HG03521 (cell line): ENCODE data around the gene COX11.
A peak's percentile ranks its signal among the peaks of the same experiment; 100 is the strongest.

Experiments
- ATAC-seq: cut with Tn5 transposase; IDR thresholded peaks from one replicate; pipeline ENCODE4 v1.9.1; 2021; ENCODE audit warnings: mild to moderate bottlenecking, moderate library complexity; ENCODE audit not compliant: unreplicated experiment

Gene COX11

GRCh38 chr17:54968988-54969332, 506 bp upstream of the COX11 start:
- ATAC-seq, result peak; percentile 13

GRCh38 chr17:54967621-54968261, 713 bp downstream of the COX11 start:
- ATAC-seq, result peak; percentile 23

- ATAC-seq, result no peak
These were observed 11.7 kb downstream of the COX11 start for GRCh38 chr17:54956791-54957190.

GRCh38 chr17:54951286-54951685, 17.2 kb downstream of the COX11 start:
- ATAC-seq, result no peak

- no peak for ATAC-seq
These were observed 18.3 kb downstream of the COX11 start for GRCh38 chr17:54950116-54950515.

- no peak for ATAC-seq
These were observed 20.1 kb downstream of the COX11 start for GRCh38 chr17:54948380-54948779.

- no peak for ATAC-seq
These were observed 21.1 kb downstream of the COX11 start for GRCh38 chr17:54947396-54947795.

- no peak for ATAC-seq
These were observed 22.8 kb downstream of the COX11 start for GRCh38 chr17:54945671-54946070.

GRCh38 chr17:54945231-54945630, 23.2 kb downstream of the COX11 start:
- ATAC-seq, result no peak

- ATAC-seq, result no peak
These were observed 23.7 kb downstream of the COX11 start for GRCh38 chr17:54944796-54945195.

- no peak for ATAC-seq
These were observed 27.2 kb downstream of the COX11 start for GRCh38 chr17:54941285-54941684.

GRCh38 chr17:54937426-54937825, 31.0 kb downstream of the COX11 start:
- no peak for ATAC-seq

GRCh38 chr17:54937018-54937417, 31.4 kb downstream of the COX11 start:
- ATAC-seq, result no peak

- ATAC-seq, result no peak
These were observed 33.0 kb downstream of the COX11 start for GRCh38 chr17:54935471-54935870.

- ATAC-seq, result no peak
These were observed 34.5 kb downstream of the COX11 start for GRCh38 chr17:54933921-54934320.

- ATAC-seq, result no peak
These were observed 35.7 kb downstream of the COX11 start for GRCh38 chr17:54932711-54933110.

GRCh38 chr17:54927525-54927924, 40.9 kb downstream of the COX11 start:
- no peak for ATAC-seq

GRCh38 chr17:54924405-54924804, 44.0 kb downstream of the COX11 start:
- no peak for ATAC-seq

- no peak for ATAC-seq
These were observed 47.6 kb downstream of the COX11 start for GRCh38 chr17:54920819-54921218.

GRCh38 chr17:54919425-54919824, 49.0 kb downstream of the COX11 start:
- ATAC-seq, result no peak

- ATAC-seq, result no peak
These were observed 51.7 kb downstream of the COX11 start for GRCh38 chr17:54916721-54917120.
